ENCODE results near the gene AMHR2.
"Not testable (repeated sequence)": the region's sequence is repeated elsewhere in the genome, so short reads cannot be mapped to it uniquely, and the experiment has no call there.

Gene AMHR2
- 0 to 1.1 (median 0) reads per million in 17 experiments for total RNA-seq

DNA sequence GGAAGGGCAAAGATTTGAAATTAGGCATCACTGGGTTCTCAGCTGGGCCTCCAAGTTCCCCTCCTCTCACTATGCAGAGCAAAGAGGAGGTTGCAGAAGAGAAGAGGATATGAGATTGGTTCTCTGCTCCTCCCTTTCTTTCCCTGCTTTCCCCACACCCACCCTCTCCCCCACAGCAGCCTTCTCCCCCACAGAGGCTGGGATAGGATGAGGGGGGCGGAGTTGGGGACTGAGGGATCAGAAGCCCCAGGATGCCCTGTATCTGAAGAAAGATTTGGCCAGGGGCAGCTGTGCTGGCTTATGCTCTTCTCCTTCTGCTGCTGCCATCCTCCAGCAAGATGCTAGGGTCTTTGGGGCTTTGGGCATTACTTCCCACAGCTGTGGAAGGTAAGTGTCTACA lies at the start of gene AMHR2:
Gene AMHR2, plus strand, starts transcription at position 259 of the 400 bp plus-strand sequence. Its CDS starts 80 bp downstream, at position 339.
- DNase-seq: no peak

DNA sequence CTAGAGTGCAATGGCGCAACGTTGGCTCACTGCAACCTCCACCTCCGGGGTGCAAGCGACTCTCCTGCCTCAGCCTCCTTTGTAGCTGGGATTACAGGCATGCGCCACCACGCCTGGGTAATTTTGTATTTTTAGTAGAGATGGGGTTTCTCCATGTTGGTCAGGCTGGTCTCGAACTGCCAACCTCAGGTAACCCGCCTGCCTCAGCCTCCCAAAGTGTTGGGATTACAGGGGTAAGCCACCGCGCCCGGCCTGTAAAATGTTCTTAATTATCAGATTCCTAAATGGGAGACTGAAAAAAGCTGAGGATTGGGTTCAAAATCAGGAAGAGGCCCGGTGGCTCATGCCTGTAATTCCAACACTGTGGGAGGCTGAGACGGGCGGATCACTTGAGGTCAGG lies 49.4 kb upstream of the AMHR2 start:
- not testable (repeated sequence) for DNase-seq

DNA sequence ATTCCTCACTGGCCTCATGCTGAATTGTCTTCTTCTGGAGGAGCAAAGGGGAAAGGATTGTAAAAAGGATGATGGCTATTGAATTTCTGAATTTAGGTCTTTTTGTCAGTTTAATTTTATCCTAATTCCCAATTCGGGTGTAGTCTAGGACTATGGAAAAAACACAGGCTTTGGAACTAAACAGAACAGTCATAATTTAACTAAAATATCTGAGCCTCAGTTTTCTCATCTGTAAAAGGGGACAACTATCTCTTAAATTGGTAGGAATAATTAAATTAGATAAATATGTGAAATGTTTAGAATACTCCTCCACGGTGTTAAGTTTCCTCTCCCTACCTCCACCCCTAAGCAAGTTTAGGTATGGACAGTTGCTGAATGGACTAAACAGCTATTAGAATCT lies 46.9 kb upstream of the AMHR2 start:
- DNase-seq: no peak

DNA sequence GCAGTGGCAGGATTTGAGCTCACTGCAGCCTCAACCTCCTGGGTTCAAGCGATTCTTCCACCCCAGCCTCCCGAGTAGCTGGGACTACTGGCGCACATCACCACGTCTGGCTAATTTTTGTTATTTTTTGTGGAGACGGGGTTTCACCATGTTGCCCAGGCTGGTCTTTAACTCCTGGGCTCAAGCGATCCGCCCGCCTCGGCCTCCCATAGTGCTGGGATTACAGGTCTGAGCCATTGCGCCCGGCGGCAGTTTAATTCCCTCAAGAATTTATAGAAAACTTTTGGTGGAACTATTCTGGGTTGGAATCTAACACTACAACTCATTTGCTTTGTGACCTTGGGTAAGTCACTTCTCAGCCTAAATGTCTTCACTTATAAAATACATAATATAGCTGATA lies 45.4 kb upstream of the AMHR2 start:
- DNase-seq: no peak

DNA sequence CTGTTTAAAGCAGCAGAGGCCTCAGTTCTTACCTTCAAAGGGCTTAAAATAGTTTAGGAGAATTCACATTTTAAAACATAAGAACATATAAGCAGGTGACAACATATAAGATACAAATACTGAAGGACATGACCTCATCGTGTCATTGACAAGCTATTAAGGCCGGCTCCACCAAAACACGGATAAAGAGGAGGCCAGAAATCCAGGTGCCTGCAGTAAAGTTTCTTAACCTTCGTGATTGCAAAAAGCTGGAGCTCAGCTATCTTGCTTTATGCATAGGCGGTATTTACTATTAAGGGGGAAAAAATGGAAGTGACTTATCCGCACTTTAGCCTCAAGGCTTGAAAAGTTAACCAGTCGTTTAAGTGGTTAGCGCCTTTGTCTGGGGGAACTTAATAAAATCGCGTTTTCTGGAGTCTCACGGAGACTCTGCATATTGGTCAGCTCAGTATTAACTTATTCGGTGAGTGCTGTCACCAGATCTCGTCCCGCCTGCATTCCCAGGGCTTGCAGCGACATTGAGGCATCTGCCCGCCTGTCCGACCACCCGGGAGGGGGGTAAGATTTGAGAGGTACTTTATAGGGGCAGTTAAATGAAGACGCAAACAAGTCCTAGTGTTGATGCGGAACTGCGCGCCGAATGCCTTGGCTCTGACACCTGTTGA lies 44.8 kb upstream of the AMHR2 start:
- DNase-seq: peak in 3 of 4 experiments; percentile 8 to 27 (median 10)

DNA sequence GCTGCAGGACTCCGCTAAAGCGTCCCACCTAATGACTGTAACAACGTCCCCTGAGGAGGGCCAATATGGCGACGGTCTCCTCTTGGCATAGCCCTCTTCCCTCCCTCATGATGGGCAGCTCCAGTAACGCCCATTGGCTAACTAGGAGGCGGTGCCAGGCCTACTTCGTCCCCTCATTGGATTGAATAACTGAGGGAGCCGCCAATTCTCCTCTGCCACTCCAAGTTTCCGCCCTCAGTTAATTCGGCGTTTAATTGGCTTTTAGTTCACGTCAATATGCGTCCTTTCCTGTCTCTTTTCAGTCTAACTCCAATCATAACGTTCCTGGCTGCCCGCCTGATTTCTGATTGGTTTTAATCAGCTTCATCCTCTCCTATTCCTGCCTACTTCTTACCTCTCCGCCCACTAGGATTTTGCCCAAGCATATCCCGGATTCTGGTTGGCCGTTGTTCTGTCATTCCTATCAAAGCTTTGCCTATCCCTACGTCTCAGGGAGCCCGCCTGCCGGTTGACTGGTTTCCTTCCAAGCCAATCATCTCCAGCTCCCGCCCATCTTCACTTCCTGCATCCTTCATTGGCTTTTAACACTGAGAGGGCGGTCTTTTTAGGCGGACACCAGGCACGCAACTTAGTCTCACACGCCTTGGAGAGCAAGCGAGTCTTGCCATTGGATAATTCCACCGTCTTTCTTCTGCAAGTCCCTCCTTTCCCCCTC lies 44.1 kb upstream of the AMHR2 start:
- DNase-seq: peak; percentile 99 to 100 (median 100)

DNA sequence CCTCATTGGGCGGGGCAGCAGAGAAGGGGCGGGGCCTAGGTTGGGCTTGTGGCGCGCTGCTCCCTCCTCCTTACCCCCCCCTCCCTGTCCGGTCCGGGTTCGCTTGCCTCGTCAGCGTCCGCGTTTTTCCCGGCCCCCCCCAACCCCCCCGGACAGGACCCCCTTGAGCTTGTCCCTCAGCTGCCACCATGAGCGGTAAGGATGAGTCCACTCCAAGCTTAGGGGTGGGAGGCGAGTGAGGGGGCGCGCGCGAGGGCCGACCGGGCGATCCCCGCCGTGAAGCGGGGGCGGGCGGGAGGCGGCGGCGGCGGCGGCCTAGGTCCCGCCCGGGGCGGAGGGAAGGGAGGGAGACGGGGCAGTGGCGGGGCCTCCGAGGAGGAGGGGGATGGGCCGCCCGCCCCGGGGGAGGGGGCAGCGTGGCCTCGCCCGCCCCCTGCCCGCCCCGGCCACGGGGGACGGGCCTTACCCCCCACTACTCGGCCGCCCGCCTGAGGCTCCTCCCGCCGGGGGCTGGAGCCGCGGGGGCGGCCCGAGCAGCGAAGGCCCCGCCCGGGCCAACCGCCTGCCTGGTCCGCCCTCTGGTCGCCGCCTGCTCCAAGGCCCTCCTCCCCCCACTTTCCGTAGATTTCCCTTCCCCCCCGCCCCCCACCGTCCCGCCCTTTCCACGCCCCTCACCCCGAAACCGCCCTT lies 43.4 kb upstream of the AMHR2 start, which contains the start of gene SP1:
Gene SP1, plus strand, starts transcription at position 73 of the 690 bp plus-strand sequence. Its CDS starts 116 bp downstream, at position 189.
- peak; percentile 96 to 99 (median 98) for DNase-seq

DNA sequence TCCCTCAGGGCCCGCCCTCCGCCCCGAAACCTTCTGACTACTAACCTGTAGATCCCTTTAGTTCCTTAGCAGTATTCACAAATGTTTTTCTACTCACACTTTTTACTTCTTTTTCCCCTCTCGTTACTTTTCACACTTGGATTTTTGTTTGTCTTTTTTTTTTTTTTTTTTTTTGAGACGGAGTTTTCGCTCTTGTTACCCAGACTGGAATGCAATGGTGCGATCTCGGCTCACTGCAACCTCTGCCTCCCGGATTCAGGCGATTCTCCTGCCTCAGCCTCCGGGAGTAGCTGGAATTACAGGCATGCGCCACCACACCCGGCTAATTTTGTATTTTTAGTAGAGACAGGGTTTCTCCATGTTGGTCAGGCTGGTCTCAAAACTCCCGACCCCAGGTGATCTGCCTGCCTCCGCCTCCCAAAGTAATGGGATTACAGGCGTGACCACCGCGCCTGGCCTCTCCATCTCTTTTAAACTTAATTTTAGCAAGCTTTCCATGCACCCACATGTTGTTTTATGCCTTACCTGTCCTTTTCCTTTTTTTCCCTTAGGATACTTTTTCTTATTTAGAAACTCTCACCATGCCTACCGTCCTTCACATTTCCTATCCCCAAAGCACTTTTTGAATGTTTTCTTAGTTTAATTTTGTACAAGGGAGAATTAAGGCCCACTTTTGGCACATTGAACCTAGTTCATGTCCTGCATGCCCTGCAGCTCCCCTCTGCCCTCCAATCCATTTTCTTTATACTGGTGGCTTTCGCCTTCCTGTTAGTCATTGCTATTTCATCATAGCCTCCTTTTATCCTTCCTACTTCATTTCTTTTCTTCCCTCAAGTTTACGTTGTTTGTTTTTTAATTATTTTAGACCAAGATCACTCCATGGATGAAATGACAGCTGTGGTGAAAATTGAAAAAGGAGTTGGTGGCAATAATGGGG lies 42.6 kb upstream of the AMHR2 start:
- peak; percentile 47 to 79 (median 70) for DNase-seq

DNA sequence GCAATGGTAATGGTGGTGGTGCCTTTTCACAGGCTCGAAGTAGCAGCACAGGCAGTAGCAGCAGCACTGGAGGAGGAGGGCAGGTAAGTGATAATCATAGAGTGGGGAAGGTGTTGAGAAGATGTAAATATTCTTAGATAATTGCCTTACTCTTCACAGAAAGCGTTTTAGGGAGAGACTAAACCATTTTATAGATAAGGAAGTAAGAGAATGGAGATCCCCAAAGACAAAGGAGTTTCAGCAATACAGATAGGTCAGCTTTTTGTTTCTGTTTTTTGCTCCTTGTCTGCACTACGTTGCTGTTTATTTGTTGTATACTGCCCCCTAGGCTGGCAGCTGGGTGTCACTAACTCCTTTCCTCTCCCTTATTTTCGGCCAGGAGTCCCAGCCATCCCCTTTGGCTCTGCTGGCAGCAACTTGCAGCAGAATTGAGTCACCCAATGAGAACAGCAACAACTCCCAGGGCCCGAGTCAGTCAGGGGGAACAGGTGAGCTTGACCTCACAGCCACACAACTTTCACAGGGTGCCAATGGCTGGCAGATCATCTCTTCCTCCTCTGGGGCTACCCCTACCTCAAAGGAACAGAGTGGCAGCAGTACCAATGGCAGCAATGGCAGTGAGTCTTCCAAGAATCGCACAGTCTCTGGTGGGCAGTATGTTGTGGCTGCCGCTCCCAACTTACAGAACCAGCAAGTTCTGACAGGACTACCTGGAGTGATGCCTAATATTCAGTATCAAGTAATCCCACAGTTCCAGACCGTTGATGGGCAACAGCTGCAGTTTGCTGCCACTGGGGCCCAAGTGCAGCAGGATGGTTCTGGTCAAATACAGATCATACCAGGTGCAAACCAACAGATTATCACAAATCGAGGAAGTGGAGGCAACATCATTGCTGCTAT lies 41.7 kb upstream of the AMHR2 start:
- DNase-seq: peak; percentile 73 to 92 (median 90)

DNA sequence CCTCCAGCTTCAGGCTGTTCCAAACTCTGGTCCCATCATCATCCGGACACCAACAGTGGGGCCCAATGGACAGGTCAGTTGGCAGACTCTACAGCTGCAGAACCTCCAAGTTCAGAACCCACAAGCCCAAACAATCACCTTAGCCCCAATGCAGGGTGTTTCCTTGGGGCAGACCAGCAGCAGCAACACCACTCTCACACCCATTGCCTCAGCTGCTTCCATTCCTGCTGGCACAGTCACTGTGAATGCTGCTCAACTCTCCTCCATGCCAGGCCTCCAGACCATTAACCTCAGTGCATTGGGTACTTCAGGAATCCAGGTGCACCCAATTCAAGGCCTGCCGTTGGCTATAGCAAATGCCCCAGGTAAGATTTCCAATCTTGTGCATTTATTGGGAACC lies 40.4 kb upstream of the AMHR2 start:
- no peak for DNase-seq

DNA sequence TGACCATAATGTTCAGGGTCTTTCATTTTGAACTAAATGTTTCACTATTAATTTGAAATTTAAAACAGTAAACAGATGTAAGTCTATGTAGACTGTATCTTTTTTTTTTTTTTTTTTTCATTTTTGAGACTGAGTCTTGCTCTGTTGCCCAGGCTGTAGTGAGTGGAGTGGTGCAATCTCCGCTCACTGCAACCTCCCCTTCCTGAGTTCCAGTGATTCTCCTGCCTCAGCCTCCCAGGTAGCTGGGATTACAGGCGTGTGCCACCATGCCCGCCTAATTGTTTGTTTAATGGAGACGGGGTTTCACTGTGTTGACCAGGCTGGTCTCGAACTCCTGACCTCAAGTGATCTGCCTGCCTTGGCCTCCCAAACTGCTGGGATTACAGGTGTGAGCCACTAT lies 37.3 kb upstream of the AMHR2 start:
- DNase-seq: not testable (repeated sequence)

DNA sequence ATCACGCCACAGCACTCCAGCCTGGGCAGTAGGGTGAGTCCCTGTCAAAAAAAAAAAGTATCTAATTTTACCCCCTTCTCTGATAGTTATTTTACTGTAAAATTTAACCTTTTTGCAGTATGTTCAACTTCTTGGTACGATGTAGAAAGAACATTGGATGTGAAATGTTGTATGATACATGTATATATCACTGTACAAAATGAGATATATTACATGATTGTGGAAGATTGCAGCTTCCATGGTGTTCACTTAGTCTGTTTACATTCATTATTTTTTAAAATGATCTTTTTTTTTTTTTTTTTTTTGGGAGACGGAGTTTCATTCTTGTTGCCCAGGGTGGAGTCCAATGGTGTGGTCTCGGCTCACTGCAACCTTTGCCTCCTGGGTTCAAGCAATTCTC lies 34.7 kb upstream of the AMHR2 start:
- no peak for DNase-seq

DNA sequence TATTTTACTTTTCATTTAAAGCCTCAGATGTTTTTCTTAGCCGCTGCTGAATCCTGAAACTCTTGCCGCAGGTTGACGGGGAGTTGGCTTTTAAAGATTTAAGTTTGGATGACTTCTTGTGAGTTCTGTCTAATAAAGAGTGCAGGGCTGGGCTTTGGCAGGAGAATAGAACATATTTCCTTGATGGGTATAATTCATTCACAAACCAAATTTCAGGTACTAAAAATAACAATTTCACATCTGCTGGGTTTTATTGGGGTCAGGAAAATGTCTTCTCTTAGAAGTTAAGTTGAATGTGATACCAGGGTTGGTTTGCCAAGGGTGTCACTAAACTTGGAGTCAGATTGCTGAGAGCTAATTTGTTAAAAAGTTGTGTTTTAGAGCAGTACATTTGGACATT lies 34.0 kb upstream of the AMHR2 start:
- DNase-seq: no peak

DNA sequence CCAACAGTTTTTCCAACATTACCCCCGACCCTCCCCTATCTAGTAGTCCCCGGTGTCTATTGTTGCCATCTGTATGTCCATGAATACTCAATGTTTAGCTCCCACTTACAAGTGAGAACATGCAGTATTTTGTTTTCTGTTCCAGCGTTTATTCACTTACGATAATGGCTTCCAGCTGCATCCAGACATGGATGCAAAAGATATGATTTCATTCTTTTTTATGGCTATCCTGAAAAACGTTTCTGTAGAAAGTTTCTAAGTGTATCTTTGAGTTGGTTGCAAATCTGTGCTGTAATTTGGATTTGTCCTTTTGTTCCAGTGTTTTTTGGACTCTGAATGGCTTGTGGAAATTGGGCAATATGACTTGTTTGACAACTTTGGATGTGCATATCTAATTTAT lies 31.9 kb upstream of the AMHR2 start:
- DNase-seq: no peak

DNA sequence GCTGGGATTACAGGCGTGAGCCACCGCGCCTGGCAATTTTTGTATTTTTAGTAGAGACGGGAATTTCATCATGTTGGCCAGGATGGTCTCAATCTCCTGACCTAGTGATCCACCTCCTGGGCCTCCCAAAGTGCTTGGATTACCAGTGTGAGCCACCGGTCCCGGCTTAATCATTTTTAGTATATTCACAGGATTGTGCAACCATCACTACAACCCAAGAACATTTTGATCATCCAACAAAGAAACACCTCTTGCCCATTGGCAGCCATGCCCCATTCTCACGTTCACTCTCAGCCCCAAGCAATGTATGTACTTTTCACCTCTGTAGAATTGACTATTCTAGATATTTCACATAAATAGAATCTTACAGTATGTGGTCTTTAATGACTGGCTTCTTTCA lies 23.8 kb upstream of the AMHR2 start:
- no peak for DNase-seq

DNA sequence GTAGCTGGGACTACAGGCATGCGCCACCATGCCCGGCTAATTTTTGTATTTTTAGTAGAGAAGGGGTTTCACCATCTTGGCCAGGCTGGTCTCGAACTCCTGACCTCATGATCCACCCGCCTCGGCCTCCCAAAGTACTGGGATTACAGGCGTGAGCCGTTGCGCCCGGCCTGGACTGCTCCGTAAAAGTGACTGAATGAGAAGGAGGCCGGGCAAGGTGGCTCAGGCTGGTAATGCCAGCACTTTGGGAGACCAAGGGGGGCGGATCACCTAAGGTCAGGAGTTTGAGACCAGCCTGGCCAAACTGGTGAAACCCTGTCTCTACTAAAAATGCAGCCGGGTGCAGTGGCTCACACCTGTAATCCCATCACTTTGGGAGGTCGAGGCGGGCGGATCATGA lies 21.3 kb upstream of the AMHR2 start:
- DNase-seq: not testable (repeated sequence)

DNA sequence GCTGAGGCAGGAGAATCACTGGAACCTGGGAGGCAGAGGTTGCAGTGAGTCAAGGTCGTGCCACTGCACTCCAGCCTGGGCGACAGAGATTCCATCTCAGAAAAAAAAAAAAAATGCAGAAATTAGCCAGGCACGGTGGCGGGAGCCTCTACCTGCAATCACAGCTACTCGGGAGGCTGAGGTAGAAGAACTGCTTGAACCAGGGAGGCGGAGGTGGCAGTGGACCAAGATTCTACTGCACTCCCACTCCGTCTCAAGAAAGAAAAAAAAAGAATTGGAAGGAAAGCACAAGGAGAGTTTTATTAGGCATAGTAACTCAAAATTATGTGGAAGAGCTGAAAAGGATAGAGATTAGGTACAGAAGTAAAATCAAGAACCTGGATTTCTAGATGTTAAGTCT lies 20.8 kb upstream of the AMHR2 start:
- DNase-seq: no peak

DNA sequence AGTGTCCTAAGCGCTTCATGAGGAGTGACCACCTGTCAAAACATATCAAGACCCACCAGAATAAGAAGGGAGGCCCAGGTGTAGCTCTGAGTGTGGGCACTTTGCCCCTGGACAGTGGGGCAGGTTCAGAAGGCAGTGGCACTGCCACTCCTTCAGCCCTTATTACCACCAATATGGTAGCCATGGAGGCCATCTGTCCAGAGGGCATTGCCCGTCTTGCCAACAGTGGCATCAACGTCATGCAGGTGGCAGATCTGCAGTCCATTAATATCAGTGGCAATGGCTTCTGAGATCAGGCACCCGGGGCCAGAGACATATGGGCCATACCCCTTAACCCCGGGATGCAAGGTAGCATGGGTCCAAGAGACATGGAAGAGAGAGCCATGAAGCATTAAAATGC lies 12.7 kb upstream of the AMHR2 start:
- no peak for DNase-seq

DNA sequence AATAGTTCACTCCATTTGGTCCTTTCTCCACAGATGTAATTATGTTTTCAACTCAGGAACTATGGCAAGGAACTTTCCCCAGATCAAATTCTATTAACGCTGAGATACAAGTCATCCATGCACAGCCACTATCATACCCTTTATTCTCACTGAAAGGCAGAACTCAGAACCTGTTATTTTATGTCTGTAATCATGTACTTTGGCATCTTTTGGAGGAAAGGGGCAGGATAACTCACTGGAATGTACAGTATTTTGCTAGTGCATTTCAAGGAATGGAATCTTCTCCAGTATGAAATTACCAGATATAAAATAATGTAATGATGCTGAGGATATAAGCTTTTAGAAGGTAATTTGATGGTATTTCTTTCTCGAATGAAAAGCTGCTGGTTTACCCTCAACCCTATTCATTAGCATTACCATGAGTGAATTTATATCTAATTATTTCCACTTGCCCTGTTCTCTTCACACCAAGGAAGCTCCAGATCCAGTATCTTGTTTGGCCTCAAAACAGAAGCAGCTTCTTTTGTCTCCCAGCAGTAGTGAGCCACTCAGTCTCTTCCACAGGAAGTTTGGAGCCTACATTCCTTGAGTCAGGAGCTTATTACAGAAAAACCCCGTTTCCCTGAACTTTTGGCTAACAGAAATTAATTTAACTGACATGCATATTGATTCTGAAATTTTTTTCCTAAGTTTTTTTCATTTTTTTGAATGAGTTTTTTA lies 10.0 kb upstream of the AMHR2 start:
- DNase-seq: no peak

DNA sequence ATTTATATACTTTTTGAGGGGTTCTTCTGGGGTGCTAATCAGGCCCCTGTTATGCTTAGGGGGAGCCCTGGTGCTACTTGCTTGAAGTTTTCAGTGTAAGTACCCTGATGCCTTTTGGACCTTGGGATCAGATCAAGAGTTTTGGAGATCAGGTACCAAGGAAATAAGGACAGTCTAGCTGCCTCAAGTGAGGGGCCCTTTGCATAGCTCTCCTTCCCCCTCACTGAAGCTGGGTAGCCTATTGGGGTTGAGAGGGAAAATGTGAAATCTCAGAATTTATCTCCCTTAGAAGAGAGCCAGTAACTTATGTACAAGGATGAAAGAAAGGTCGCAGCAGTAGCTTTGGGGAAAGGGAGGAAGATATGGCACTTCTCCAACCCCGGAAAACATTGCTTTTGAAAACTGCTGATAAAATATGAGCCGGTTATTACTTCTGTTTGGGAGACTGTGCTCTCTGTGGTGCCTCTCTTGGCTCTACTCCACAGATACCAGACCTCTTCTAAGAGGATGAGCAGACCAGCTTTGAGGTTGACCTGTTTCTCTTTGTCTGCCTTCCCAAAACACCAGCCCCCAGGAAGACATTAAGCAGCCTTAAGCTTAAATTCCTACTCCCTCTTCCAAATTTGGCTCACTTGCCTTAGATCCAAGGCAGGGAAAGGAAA lies 8.8 kb upstream of the AMHR2 start:
- no peak for DNase-seq
